ENCODE results near the gene C6orf163. TPM values are rescaled to one million over a fixed set of nuclear protein-coding genes. Genes with fewer than 3 reads are reported as not detected.
A peak's percentile ranks its signal among the peaks of the same experiment; 100 is the strongest.

The C6orf163 gene
- total and polyA plus RNA-seq, 2 of the 13 experiments (the other 11 are each of a cell fraction or from before 2014, with no cell fraction given) = 0.62 to 1.8 TPM

DNA sequence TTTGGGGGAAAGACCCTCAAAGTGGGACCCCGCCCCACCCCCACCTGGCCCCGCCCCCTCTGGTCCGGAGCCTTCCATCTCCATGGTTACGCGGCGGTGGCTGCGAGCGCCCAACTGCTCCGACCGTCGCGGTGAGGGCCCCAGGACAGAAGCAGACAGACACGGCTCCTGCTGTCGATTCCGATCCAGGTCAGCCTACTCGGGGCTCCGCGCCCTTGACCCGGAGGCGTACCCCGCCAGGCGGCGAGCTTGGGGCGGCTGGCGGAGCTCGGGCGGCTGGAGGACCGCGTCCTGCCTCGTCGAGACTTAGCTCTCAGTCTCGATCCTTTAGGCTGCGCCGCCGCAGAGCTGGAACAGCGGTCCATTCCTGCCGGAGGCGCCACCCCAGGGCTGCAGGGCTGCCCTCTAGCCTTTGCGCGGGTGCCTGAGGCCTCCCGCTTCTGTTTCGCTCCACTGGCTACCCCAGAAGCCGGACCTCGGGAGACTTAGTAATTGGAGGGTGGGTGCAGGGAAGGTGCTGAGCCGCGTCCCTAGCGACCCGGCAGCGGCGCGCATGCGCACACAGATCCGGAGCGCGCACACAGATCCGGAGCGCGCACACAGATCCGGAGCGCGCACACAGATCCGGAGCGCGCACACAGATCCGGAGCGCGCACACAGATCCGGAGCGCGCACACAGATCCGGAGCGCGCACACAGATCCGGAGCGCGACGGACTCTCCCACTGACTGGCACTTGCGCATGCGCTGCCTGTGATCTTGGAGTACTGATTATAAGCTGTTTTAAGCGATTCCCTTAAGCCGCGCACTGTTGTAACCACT, 63.5 kb downstream of the C6orf163 start, which contains the start of gene CFAP206 (continued):
- TF ChIP-seq, protein P1, sequence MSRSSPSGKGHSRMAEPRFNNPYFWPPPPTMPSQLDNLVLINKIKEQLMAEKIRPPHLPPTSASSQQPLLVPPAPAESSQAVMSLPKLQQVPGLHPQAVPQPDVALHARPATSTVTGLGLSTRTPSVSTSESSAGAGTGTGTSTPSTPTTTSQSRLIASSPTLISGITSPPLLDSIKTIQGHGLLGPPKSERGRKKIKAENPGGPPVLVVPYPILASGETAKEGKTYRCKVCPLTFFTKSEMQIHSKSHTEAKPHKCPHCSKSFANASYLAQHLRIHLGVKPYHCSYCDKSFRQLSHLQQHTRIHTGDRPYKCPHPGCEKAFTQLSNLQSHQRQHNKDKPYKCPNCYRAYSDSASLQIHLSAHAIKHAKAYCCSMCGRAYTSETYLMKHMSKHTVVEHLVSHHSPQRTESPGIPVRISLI (CRISPR knock-in tag; IDR thresholded peaks at IDR 0.05; ENCODE audit: borderline replicate concordance) = no peak
- TF ChIP-seq, protein P2, sequence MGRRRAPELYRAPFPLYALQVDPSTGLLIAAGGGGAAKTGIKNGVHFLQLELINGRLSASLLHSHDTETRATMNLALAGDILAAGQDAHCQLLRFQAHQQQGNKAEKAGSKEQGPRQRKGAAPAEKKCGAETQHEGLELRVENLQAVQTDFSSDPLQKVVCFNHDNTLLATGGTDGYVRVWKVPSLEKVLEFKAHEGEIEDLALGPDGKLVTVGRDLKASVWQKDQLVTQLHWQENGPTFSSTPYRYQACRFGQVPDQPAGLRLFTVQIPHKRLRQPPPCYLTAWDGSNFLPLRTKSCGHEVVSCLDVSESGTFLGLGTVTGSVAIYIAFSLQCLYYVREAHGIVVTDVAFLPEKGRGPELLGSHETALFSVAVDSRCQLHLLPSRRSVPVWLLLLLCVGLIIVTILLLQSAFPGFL (CRISPR knock-in tag; IDR thresholded peaks at IDR 0.05) = no peak
- TF ChIP-seq PAF1 (CRISPR knock-in tag; IDR thresholded peaks at IDR 0.05) (no peak), ZNF672 (CRISPR knock-in tag; IDR thresholded peaks at IDR 0.05) (no peak), HNRNPLL (IDR thresholded peaks at IDR 0.05; ENCODE audit: low read depth, low read length, poor library complexity, severe bottlenecking) (peak; percentile 74), ZBTB21 (CRISPR knock-in tag; IDR thresholded peaks at IDR 0.05) (no peak), ZIK1 (CRISPR knock-in tag; IDR thresholded peaks at IDR 0.05; ENCODE audit: borderline replicate concordance, low read depth) (no peak), SKI (IDR thresholded peaks at IDR 0.05; ENCODE audit: partially characterized antibody) (no peak), ZNF224 (CRISPR knock-in tag; IDR thresholded peaks at IDR 0.05) (no peak), GATA4 (IDR thresholded peaks at IDR 0.05; ENCODE audit: borderline replicate concordance, low read depth) (no peak), MAFG (CRISPR knock-in tag; IDR thresholded peaks at IDR 0.05) (no peak), SMAD1 (CRISPR knock-in tag; IDR thresholded peaks at IDR 0.05; ENCODE audit: borderline replicate concordance, low read depth) (peak; percentile 54; the same call in 1 of the 2 replicates), TGIF2 (CRISPR knock-in tag; IDR thresholded peaks at IDR 0.05) (0 out of 2 replicates have a peak, but pooled peaks have one; percentile 40), XBP1 (CRISPR knock-in tag; IDR thresholded peaks at IDR 0.05) (no peak), RORA (CRISPR knock-in tag; IDR thresholded peaks at IDR 0.05) (no peak), PHF5A (CRISPR knock-in tag; IDR thresholded peaks at IDR 0.05; ENCODE audit: low read depth, unreplicated experiment) (no peak), ZNF543 (CRISPR knock-in tag; IDR thresholded peaks at IDR 0.05) (no peak), ZBTB7A (CRISPR knock-in tag; IDR thresholded peaks at IDR 0.05) (no peak)
- TF ChIP-seq, protein P3, sequence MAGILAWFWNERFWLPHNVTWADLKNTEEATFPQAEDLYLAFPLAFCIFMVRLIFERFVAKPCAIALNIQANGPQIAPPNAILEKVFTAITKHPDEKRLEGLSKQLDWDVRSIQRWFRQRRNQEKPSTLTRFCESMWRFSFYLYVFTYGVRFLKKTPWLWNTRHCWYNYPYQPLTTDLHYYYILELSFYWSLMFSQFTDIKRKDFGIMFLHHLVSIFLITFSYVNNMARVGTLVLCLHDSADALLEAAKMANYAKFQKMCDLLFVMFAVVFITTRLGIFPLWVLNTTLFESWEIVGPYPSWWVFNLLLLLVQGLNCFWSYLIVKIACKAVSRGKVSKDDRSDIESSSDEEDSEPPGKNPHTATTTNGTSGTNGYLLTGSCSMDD (CRISPR knock-in tag; IDR thresholded peaks at IDR 0.05) = no peak
- TF ChIP-seq, protein P4, sequence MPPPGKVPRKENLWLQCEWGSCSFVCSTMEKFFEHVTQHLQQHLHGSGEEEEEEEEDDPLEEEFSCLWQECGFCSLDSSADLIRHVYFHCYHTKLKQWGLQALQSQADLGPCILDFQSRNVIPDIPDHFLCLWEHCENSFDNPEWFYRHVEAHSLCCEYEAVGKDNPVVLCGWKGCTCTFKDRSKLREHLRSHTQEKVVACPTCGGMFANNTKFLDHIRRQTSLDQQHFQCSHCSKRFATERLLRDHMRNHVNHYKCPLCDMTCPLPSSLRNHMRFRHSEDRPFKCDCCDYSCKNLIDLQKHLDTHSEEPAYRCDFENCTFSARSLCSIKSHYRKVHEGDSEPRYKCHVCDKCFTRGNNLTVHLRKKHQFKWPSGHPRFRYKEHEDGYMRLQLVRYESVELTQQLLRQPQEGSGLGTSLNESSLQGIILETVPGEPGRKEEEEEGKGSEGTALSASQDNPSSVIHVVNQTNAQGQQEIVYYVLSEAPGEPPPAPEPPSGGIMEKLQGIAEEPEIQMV (CRISPR knock-in tag; IDR thresholded peaks at IDR 0.05; ENCODE audit: low read depth) = no peak
- TF ChIP-seq, protein P5, sequence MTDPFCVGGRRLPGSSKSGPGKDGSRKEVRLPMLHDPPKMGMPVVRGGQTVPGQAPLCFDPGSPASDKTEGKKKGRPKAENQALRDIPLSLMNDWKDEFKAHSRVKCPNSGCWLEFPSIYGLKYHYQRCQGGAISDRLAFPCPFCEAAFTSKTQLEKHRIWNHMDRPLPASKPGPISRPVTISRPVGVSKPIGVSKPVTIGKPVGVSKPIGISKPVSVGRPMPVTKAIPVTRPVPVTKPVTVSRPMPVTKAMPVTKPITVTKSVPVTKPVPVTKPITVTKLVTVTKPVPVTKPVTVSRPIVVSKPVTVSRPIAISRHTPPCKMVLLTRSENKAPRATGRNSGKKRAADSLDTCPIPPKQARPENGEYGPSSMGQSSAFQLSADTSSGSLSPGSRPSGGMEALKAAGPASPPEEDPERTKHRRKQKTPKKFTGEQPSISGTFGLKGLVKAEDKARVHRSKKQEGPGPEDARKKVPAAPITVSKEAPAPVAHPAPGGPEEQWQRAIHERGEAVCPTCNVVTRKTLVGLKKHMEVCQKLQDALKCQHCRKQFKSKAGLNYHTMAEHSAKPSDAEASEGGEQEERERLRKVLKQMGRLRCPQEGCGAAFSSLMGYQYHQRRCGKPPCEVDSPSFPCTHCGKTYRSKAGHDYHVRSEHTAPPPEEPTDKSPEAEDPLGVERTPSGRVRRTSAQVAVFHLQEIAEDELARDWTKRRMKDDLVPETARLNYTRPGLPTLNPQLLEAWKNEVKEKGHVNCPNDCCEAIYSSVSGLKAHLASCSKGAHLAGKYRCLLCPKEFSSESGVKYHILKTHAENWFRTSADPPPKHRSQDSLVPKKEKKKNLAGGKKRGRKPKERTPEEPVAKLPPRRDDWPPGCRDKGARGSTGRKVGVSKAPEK (CRISPR knock-in tag; IDR thresholded peaks at IDR 0.05; ENCODE audit: borderline replicate concordance) = 0 out of 2 replicates have a peak, but pooled peaks have one; percentile 73
